Lung (tissue), 12 donors: ENCODE measurements around the gene DNAJC15. TPM values are rescaled to one million over a fixed set of nuclear protein-coding genes. Genes with fewer than 3 reads are reported as not detected.

Experiments used
- ATAC-seq: fragments of 200-7000 bp; cut with Tn5 transposase; one replicate; pipeline ENCODE4 v1.9.1; 2020; ENCODE audit warnings: moderate number of reproducible peaks; ENCODE audit not compliant: insufficient read depth, low FRiP score
- DNase-seq, 3 donors: peaks; one replicate each; pipeline ENCODE4 v3.0.0-alpha.2; 2013 to 2017
- H3K27ac ChIP-seq, 2 donors: one replicate each; pipeline ENCODE4 v1.5.1; 2013; ENCODE audit warnings: mild to moderate bottlenecking in 2 of 2, moderate library complexity in 2 of 2, control low read depth in 1 of 2, inconsistent platforms in 1 of 2, low read depth in 1 of 2, low read length in 1 of 2
- H3K27me3 ChIP-seq, 3 donors: one replicate each; pipeline ENCODE4 v1.5.1; 2013; ENCODE audit warnings: low read length in 2 of 3; ENCODE audit not compliant: control insufficient read depth in 3 of 3, insufficient read depth in 3 of 3
- H3K36me3 ChIP-seq, 4 donors: one replicate each; pipeline ENCODE4 v1.5.1; 2013; ENCODE audit warnings: low read length in 4 of 4, mild to moderate bottlenecking in 1 of 4, moderate library complexity in 1 of 4; ENCODE audit not compliant: control insufficient read depth in 4 of 4, insufficient read depth in 4 of 4
- H3K4me1 ChIP-seq, 5 donors: one replicate each; pipeline ENCODE4 v1.5.1; 2013; ENCODE audit warnings: low read length in 5 of 5, mild to moderate bottlenecking in 2 of 5, moderate library complexity in 1 of 5; ENCODE audit not compliant: control insufficient read depth in 5 of 5, insufficient read depth in 5 of 5
- H3K4me3 ChIP-seq: one replicate; pipeline ENCODE4 v1.5.1; 2013; ENCODE audit warnings: mild to moderate bottlenecking, control low read depth, moderate library complexity
- H3K9ac ChIP-seq, 2 donors: one replicate each; pipeline ENCODE4 v1.5.1; 2013; ENCODE audit warnings: low read length in 2 of 2, control low read depth in 1 of 2; ENCODE audit not compliant: insufficient read depth in 1 of 2
- H3K9me3 ChIP-seq, 4 donors: one replicate each; pipeline ENCODE4 v1.5.1; 2013; ENCODE audit warnings: low read length in 3 of 4, mild to moderate bottlenecking in 1 of 4, moderate library complexity in 1 of 4; ENCODE audit not compliant: control insufficient read depth in 4 of 4, insufficient read depth in 3 of 4
- WGBS, 2 donors: extraction: QIAGEN DNeasy Blood & Tissue Kit; methylation state at CpG; one replicate each; pipeline ENCODE4 v1.1.7; 2013; 5-methylcytosine and 5-hydroxymethylcytosine counted together
- polyA plus RNA-seq, 2 donors: library from polyadenylated mRNA; stranded (reverse); fragments of 200-250 nt; gene quantifications; one replicate each; pipeline ENCODE4 v1.2.1, GENCODE V29; 2013
- total RNA-seq, 2 donors: library from RNA; depleted of rRNA in 1 of 2; stranded (reverse); fragments of >200 nt in 1 of 2; gene quantifications; one replicate each; pipeline ENCODE4 v1.2.1, GENCODE V29; 2014 to 2021
- TF ChIP-seq, protein P1 (sequence below): IDR thresholded peaks from 2 replicates; pipeline ENCODE4 v1.5.1; 2012; ENCODE audit warnings: mild to moderate bottlenecking; ENCODE audit errors: control extremely low read depth, extremely low read depth
- donor health status: control.
- donor health status: control.
- donor health status: Bipolar disorder and iron deficiency.
- donor health status: healthy.
- donor health status: DM: yes; HTN: yes; CAD: no.

DNAJC15 gene
- total and polyA plus RNA-seq, 4 donors, result 16.8 to 21.8 (median 19.2) TPM

DNA sequence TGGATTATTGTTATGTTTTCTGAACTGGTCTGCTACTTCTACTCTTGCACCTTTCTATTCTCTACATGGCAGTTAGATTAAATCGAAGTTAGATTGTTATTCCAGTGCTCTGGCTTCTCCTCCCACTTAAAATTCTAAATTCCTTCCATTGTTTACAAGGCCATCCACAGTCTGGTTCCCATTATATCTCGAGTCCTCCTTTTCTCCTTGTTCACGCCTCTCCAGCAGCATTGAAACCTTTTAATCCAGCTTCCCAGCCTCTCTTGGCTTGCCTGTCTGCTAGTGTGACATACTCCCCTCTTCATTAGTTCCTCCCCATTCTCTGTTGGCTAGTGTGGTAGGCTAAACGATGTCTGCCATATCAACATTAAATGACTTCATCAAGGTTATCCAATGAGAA lies 54.5 kb downstream of the DNAJC15 start:
- no peak overlapping the region for H3K4me3 ChIP-seq
- no peaks in the 10 kb centered on the region for H3K9me3 ChIP-seq
- H3K4me1 ChIP-seq, result peaks cover 0 to 24% (median 14%) of the 10 kb centered on the region in 5 donors
- H3K27me3 ChIP-seq, result no peaks in the 10 kb centered on the region
- 70 to 88% methylated on average over 4 of the region's 4 CpGs for WGBS, 2 donors
- ATAC-seq, result no peak
- no peak overlapping the region for H3K27ac ChIP-seq
- no peak overlapping the region for H3K9ac ChIP-seq
- H3K36me3 ChIP-seq, result peaks cover 0 to 3% (median 1%) of the 10 kb centered on the region in 4 donors
- TF ChIP-seq, protein P1, sequence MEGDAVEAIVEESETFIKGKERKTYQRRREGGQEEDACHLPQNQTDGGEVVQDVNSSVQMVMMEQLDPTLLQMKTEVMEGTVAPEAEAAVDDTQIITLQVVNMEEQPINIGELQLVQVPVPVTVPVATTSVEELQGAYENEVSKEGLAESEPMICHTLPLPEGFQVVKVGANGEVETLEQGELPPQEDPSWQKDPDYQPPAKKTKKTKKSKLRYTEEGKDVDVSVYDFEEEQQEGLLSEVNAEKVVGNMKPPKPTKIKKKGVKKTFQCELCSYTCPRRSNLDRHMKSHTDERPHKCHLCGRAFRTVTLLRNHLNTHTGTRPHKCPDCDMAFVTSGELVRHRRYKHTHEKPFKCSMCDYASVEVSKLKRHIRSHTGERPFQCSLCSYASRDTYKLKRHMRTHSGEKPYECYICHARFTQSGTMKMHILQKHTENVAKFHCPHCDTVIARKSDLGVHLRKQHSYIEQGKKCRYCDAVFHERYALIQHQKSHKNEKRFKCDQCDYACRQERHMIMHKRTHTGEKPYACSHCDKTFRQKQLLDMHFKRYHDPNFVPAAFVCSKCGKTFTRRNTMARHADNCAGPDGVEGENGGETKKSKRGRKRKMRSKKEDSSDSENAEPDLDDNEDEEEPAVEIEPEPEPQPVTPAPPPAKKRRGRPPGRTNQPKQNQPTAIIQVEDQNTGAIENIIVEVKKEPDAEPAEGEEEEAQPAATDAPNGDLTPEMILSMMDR, result no peak
- no peak for DNase-seq

DNA sequence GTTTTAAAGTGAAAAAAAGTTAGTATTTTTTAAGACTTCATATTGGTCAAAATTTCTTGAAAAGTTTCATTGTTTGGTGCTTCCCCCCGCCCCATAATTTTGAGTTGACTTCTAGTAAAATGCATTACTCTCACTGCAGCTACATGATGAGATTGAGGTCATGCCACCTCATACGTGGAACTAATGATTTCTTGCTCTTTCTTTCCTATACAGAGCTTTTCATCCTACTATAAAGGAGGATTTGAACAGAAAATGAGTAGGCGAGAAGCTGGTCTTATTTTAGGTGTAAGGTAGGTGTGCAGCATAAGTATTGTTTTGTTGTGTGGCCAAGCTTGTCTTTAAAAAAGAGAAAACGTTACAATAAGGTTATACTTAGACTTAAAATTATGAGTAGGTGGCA lies 55.0 kb downstream of the DNAJC15 start:
- TF ChIP-seq, protein P1, result no peak
- WGBS, 2 donors, result 91 to 93% methylated on average over 4 of the region's 4 CpGs
- H3K4me3 ChIP-seq, result no peak overlapping the region
- no peak overlapping the region for H3K9ac ChIP-seq
- ATAC-seq (no peak), DNase-seq (no peak)
- peaks cover 0 to 3% (median 1%) of the 10 kb centered on the region in 4 donors for H3K36me3 ChIP-seq
- no peaks in the 10 kb centered on the region for H3K9me3 ChIP-seq
- H3K27ac ChIP-seq, result no peak overlapping the region
- no peaks in the 10 kb centered on the region for H3K27me3 ChIP-seq
- peaks cover 0 to 24% (median 14%) of the 10 kb centered on the region in 5 donors for H3K4me1 ChIP-seq

DNA sequence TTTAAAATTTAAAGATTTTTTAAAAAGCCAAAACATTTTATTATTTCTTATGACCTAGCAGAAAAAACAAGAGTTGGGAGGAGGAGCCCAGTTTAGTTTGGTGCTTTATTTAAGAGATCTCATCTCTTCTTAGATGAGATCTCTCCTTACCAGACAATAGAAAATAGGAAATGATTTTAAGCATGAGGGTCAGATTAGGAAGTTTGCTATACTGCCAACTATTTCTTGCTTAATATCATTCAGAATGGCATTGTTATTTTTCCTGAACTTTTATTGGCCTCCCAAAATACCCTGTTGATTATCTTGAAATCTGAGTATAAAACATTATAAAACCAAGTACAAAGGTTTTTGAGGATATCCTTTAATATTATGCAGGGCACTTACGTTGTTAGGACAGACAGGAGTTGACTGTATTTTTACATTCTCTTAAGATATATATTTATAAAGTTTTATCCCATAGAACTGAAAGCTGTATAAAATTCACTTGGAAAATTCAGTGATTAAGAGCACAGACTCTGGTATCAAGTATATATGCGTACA lies 56.1 kb downstream of the DNAJC15 start:
- no peak overlapping the region for H3K4me3 ChIP-seq
- H3K27ac ChIP-seq, result no peak overlapping the region
- 86 to 90% methylated on average over 2 of the region's 2 CpGs for WGBS, 2 donors
- no peak for ATAC-seq
- H3K36me3 ChIP-seq, result peaks cover 0 to 3% (median 1%) of the 10 kb centered on the region in 4 donors
- DNase-seq, result no peak
- peaks cover 0 to 24% (median 14%) of the 10 kb centered on the region in 5 donors for H3K4me1 ChIP-seq
- TF ChIP-seq, protein P1, result no peak
- no peaks in the 10 kb centered on the region for H3K9me3 ChIP-seq
- H3K9ac ChIP-seq, result no peak overlapping the region
- no peaks in the 10 kb centered on the region for H3K27me3 ChIP-seq

- H3K9me3 ChIP-seq, result no peaks in the 10 kb centered on the region
- no peaks in the 10 kb centered on the region for H3K27me3 ChIP-seq
- DNase-seq (no peak), ATAC-seq (no peak)
- H3K36me3 ChIP-seq, result peaks cover 0 to 3% (median 2%) of the 10 kb centered on the region in 4 donors
- TF ChIP-seq, protein P1, result no peak
- WGBS, 2 donors, result 97 to 98% methylated on average over 3 of the region's 3 CpGs
- no peak overlapping the region for H3K9ac ChIP-seq
- H3K4me1 ChIP-seq, result peaks cover 0 to 24% (median 10%) of the 10 kb centered on the region in 5 donors
- no peak overlapping the region for H3K27ac ChIP-seq
- H3K4me3 ChIP-seq, result no peak overlapping the region
Measured at GRCh38 chr13:43080199-43080598, 56.8 kb downstream of the DNAJC15 start.
